Stimulated activated CD4-positive, alpha-beta T cell treated with anti-CD3 and anti-CD28 coated beads, Interleukin-4, amount 100 ng/mL, for 1 hour (primary cell): ENCODE measurements around the gene TUB.
A peak's percentile ranks its signal among the peaks of the same experiment; 100 is the strongest.

Experiments used
- DNase-seq: peaks from one replicate; pipeline ENCODE4 v3.0.0-alpha.2; 2020

TUB gene, protein sequence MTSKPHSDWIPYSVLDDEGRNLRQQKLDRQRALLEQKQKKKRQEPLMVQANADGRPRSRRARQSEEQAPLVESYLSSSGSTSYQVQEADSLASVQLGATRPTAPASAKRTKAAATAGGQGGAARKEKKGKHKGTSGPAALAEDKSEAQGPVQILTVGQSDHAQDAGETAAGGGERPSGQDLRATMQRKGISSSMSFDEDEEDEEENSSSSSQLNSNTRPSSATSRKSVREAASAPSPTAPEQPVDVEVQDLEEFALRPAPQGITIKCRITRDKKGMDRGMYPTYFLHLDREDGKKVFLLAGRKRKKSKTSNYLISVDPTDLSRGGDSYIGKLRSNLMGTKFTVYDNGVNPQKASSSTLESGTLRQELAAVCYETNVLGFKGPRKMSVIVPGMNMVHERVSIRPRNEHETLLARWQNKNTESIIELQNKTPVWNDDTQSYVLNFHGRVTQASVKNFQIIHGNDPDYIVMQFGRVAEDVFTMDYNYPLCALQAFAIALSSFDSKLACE

DNA sequence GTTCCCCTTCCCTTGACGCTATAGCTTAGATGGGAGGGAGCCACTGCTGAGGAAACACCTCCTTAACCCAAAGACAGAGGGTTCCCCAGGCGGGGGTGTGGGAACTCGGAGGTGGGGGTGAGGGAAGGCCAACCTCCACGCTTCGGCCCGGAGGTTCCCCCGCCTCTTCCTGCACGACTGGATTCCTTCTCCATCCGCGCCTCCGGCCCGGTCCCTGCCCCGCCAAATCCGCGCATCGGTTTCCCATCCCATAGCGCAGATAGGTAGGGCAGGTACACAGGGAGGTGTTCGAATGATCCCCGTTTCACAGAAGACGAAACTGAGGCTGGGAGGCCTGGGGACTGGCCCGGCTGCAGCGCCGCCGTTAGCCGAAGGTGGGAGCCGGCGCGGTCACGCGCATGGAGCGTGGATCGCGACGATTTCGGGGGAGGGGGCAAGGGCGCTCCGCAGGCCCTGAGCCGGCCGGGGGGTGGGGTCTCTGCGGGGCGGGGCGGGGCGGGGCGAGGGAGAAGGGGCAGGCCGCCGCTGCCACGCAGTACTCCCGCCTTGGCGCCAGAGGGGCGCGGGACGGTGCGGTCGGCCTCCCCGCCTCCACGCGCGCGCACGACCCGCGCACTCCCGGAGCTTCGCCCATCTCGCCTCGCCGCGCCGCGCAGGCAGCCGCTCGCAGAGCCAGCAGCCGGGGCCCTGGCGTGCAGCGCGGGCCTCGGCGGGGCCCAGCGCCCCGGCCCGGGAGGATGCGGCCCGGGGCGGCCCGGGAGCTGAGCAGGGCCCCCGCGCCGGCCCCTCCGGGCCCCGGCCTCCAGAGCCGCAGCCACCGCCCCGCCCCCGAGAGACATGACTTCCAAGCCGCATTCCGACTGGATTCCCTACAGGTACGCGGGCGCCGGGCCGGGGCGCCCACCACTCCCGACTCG lies at the start of gene TUB:
Gene TUB (plus strand): TSS at position 538 of the 917 bp plus-strand sequence. CDS start 300 bp downstream, at position 838.
- peak; percentile 9 for DNase-seq

DNA sequence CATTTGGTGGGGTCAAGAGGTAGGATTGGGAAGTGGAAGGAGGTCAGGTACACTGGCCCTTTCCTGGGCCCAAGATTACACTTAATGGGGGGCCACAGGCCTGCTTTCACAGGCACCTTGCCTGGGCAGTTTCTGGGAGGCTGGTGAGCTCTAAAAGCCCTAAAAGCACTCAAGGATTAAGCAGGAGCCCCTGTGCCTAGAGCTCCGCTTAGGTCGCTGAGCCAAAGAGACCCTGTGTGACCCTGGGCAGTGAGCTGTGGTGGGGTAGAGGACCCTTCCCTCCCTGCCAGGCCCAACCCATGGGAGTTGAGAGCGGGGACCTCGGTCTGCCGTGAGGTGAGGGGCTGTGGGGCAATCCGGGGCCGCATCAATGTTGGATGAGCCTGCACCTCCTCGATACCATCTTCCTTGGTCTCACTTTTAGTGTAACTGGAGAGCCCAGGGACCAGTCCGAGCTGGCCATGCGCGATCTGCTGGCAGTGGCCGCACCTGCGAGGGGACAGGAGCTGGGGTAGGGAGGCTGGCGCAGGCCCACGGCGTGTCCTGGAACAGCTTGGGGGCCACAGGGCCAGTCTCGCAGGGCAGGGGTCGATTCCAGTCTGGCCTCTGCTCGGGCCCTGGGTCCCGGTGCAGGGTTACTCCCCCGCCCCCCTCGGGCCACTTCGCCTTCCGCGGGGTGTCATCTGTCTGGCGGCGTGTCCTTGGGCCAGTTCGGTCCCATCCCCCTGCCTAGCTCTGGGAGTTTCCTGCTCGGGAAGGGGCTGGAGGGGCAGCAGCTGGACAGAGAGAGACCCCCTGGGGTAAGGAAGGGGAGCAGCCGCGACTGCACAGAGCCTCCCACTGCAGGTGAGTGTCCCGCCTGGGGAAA lies 49.5 kb upstream of the TUB start:
- no peak for DNase-seq

DNA sequence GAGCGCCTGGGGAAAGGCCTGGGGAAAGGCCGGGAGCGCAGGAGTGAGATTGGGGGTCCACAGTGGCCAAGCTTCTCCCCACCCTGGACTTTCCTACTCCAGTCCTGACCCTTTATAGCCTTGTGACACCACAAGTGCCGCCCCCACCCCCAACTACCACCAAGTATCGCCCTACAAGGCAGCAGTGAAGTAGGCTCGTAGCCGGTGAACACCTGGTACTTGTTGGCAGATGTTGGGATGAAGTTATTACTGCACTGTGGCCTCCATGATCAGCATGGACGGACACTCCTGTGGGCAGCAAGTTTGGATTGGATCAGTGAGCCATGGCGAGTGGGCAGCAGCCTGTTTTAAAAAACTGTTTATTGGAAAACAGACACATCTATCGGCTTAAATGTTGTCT lies 48.9 kb upstream of the TUB start:
- no peak for DNase-seq

DNA sequence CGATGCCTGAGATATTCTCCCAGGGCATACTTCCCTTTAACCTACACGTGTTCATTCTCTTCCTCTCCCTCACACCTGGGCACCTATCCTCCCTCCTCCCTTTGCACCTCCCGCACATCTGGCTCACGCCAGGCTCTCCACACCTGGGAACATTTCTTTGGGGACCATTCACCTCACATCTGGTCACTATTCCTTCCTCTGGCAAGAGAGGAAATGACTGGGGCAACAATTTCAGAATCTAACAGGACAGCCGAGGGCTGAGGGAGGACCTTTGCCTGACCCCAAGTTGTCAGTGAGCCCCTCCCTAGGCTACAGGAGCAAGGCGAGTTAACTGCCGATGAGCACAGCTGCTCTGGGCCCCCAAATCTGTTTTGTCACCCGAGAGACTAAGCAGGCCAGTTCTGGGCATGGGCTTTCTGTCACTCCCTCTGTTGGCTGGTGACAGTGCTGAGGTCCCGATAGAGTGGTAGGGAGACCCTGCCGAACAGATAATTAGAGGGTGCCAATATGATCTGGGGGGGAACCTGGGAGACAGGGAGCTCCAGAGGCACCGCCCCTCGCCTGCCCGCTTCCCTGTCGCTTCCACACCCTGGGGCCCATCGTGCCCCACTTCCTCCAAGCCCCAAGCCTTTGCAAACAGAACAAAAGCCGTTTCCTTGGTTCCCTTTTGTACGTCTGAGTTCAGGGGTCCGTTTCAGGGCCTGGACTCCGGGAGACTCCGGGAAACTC lies 48.3 kb upstream of the TUB start:
- DNase-seq = no peak

DNA sequence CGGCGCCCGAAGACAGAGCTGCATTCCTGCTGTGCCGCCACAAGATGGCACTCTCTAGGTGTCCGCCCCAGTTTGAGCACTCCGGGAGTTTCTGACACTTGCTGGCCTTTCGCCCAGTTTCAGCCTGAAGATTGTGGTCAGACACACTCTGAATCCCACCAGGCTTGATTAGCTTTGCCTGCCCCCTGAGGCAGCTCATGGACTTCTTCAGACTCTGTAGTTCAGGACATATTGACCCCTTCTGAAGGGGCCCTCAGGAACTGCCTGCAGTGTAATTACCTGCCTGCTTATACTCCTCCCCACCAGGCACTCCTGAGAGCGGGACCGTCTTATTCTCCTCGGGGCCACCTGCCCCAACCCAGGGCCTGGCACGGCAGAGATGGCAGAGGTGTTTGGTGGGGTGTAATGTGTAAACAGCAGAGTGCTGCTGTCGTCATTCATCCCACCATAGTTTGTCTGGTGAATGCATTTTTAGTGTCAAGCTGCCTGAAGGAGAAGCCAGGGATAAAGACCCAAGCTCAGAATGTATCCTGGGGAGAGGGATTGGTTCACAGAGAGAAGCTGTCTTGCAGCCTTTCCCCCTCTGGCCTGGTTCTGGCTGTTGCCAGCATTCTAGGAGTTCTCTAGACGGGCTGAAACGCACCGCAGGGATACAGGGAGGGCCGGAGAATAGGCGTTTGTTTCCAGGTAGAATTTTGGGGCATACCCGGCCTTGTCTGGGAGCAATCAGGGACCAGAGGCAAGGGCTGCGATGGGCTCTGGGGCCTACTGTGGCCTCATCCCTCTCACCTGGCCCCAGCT lies 47.5 kb upstream of the TUB start:
- peak; percentile 41 for DNase-seq

DNA sequence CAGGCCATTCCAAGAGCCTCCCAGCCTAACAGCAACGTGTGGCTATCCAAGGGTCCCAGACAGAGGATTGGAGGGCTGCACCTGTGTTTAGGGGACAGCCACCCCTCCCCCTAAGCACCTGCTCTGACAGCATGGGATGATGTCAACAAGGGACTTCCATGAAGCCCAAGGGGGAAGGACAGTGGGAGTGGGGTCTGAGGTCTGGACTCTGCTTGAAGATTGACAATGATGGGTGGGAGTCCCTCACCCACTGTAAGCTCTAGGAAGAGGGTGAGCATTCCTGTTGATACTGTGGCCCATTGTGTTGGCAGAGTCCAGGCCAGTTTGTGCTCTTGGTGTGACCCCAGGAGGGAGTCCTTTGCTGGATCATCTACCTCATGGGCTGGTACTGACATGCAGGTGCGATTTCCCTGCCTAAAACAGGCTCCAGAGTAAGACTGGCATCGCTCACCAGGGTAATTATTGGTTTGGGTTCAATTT lies 46.9 kb upstream of the TUB start:
- no peak for DNase-seq

DNA sequence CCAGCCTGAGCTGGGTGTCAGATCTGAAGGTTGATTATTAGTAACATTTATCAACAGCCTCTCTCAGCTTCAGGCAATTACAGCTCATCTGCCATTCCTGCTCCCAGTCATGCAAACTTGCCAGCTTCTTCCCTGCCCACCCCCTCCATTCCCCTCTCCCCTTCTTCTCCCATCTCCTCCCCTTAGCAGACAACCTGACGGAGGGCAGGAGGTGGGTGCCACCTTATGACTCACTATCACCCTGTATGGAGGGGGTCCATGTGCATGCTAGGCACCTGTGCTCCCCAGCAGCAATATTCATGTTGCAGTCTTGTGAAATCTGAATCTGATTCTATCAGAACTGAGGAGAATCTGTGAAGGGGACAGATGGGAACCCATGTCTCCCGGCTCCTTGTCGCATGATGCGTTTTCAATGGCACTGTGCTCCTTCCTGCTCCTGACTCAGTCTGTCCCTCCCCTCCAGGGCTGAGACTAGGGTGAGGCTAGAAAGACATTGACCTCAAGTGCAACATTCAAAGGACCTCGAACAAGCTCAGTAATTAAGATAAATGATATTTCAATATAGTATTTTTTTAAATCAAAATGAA lies 46.3 kb upstream of the TUB start:
- no peak for DNase-seq

DNA sequence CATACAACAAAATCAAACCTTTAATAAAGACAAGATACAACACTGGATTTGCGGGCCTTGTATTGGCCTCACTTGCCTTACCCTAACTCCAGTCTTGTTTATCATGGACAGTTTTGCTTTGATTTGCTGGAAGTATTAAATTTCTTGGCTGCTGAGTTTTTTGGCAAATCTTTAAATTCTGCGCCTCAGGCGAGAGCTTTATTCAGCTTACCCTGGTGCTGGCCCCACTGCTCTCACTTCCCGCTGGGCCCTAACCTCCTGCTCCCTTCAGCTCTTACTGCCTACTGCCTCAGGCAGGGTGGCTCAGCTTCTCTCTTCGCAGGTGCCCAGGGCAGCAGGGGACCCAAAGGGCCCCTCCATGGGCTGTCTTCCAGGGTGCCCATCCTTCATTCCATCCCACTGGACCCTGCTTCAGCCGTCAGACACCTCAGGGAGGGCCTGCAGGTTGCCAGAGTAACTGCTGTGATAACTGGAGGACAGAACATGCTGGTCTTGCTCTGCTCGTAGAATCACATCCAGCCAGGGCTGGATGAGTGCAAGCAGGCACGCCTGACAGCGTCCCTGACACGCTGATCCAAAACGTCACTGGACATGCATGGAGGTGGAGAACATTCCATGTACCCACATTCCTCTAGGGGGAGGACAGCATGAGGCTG lies 45.7 kb upstream of the TUB start:
- no peak for DNase-seq

DNA sequence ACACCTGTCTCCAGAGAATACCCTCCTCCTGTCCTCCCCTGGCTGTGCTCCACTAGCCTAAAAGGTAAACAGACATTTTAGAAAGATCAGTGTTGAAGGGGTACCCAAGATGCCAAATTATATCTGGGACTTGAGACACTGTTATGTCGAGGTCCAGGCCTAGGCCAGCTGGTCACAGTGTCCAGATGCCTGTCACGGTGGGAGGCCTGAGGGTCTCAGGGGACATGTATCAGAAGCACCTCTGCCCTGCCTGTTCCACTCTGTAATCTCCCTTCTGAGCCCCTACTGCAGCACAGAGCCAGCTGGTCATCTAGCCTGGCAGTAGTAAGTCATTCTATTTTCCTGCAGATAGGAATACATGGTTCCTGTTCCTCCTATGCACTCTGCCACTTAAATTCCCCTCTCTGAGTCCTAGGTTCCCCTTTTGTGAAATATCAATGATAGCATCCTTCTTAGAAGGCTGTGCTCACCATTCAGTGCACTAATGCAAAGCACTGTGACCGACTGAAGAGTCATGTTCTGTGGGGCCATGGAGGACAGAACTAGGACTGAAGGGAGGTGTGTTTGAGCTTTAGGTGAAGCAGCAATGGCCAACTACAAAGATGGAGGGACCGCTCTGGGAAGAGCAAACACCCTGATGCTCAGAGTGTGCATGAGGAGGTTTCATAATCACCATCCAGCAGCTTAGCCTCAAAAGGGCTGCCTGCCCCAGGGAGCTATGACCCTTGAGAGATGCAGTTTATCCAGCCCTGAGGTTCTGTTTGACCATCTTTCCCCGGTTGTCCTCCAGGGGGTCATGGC lies 44.8 kb upstream of the TUB start:
- no peak for DNase-seq

DNA sequence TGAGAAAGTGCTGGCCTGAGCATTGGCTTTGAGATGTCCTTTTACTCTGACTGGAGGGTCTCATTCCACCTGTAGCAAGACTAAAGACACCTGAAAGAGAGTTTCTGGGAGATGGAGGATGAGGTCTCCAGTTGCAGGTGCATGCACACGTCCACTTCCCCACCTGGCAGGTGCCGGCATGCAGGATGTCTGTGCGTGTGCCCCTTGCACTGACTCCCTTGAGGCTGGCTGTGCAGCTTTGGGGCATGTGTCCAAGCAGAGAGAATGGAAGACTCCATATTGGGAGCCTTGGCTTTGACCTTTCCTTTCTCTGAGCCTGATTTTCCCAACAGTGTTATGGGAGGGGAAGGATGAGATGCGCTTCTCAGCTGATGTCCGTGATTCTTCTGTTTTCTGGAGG lies 44.0 kb upstream of the TUB start:
- no peak for DNase-seq

DNA sequence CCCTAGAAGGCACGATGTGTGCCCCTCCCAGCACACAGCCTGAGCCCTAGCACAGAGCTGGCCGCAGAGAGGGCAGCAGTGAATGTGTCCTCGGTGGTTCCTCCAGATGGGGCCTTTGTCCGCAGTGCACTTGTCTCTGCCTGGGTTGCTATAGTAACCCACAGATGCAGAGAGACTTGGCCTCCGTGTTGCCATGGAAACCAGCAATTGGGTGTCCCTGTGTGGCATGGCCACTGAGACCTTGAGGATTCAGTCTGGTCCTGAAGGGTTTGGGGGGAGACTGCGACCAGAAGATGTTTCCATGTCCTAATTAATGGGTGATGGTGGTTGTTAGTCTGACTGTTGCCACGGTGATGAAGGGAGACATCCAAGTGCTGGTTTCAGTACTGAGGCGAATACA lies 42.6 kb upstream of the TUB start:
- DNase-seq = no peak

DNA sequence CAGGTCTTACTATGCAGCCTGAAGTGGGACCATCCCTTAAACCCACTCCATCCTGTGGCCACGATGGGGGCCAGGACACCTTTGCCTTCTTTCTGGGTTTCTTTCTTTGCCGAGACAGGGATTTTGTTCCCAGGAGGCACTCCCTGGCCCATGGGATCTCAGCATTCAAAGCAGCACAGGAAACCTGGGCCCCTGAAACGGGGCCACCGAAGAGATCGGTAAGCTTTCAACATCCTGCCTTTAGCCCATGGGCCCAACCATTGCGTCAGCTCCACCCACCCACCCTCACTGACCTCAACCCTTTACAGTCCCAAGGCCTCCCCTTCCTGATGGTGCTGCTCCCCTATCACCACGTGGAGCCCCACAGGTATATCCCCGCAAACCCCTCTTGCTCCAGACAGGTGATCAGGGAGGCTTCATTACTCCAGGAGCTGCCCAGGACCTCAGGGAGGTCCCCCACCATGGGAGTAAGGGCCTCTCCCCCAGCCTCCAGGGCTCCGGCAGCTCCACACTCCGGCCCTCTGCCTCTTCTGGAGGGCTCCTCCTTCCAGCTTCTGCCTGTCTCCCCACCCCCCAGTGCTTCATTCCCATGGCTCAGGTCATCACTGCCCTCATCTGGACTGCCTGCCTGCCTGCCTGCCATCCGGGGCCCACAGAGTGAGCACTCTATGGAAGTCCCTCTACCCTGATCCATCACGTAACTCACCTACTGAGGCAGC lies 42.0 kb upstream of the TUB start:
- no peak for DNase-seq

DNA sequence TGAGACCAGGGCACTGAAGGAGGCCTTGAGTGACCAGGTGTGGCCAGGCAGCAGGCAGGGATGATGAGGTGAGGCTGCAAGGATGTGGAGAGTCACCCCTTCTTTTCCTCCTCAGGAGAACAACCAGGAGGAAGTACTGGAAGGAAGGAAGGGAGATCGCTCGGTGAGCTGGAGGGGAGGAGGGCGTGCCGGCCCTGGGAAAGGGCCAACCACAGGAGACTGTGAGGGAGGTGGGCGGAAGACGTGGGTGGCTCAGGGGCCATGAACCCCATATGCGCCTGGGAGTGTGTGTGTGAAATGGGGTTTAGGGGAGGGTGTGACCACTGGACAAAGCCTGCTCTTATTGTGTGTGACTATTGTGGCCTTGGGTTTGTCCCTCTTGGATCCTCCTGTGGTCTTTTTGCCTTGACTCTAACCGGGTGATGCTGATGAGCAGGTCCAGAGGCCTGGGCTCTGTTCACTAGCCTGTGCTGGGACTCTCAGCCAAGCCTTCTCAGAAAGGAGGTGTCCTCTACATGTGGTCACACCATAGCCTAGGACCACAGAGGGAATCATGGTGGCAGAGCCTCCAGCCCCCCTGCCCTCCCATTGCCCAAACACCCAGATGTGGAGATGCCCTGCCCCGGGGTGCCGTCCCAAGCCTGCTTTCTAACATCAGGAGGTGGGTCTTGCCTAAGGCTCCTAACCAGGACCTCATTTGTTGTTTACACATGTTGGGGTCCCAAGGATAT lies 41.3 kb upstream of the TUB start:
- no peak for DNase-seq

DNA sequence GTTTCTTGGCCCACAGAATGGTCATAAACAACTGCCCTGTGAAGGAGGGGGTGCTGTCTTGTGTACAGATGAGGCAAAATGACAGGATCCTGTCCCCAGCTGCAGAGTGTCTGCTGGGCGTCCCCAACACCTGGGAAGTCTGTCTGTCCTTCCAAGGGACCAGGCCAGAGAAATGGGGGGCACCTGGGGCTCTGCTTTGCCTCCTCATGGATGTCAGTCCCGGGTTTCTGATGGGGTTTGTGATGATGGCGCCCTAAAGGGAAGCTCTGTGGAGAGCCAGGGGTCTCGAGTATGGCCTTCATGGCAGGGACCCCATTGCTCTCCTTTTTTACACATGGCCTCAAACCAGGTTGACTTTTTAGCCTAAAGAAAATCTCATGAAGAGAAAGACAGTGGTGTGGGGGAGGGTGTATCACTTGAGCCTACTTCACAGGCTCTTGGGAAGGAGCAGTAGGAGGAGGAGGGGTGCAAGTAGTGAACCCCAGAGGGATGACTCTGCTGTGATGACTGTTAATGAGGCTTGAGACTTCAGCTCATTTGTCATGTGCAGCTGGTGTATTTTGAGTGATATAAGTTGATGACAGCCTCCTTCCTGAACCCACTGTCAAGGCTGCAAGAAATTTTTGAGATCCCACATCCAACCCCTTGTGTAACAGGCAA lies 40.6 kb upstream of the TUB start:
- DNase-seq = no peak

DNA sequence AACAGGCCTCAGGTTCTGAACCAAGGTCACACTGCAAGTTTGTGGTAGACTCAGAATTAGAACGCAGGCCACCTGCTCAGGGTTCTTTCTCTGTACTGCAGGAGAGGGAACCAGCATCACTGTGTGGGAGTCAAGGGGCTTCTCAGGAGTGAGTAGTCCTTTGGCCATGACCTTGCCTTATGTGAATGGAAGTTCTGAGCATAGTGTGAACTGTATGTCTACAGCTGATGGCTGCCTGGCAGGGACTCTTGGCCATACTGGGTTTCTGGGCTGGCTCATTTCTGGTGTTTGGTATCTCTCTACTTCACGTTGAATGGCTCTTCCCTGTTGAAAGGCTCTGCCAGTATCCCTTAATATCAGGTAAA lies 40.1 kb upstream of the TUB start:
- no peak for DNase-seq

DNA sequence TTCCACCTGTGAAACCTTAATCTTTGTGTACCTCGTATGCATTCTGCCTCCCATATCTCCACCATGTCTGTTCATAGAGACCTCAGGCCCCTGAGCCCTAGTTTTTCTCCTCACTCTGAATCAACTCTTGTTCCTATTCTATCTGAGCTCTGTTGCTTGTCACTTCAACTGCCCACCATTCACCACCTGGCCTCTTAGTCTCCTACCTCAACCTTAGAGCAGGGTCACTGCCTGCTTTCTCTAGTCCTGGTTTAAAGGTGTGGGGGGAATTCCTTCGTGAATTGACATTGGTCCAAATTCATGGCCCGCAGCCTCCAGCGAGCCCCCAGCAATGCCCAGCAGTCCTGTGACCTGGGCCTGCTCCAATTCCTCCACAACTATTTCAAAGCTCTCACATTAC lies 39.4 kb upstream of the TUB start:
- no peak for DNase-seq

DNA sequence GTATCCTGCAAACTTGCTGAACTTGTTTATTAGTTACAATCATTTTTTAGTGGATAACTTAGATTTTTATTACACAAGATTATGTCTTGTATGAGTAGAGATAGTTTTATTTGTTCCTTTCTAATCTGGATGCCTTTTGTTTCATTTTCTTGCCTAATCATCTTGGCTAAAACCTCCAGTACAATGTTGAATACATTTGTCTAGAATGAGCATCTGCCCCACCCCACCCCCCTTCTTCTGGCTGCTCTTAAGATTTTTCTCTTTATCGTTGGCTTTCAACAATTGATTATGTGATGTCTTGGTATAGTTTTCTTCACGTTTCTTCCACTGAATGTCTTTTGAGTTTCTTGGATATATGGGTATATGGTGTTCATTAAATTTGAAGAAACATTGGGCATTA lies 37.3 kb upstream of the TUB start:
- no peak for DNase-seq
